ENCODE data around the gene PNLIPRP3.

Gene PNLIPRP3

DNA sequence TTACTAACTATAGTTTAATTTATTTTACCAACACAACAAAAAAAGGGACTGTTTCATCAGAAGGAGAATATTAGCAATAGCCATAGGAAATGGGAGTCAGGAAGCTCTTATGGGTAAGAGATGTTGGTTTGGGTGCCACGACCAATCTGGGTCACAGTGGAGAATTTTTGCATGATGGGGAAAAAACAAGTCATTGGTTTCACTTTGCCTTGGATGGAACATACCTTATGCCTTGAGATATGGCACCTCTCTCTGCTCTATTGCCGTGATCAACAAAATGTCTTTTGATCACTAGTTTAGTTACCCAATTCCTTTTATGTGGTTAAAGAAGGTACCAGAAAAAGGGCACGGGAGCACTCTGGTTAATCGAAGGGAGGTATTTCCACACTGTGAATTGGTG is 48.2 kb downstream of the PNLIPRP3 start:
- DNase-seq (ENCODE audit: low read depth) = no peak
- TF ChIP-seq, protein P1, sequence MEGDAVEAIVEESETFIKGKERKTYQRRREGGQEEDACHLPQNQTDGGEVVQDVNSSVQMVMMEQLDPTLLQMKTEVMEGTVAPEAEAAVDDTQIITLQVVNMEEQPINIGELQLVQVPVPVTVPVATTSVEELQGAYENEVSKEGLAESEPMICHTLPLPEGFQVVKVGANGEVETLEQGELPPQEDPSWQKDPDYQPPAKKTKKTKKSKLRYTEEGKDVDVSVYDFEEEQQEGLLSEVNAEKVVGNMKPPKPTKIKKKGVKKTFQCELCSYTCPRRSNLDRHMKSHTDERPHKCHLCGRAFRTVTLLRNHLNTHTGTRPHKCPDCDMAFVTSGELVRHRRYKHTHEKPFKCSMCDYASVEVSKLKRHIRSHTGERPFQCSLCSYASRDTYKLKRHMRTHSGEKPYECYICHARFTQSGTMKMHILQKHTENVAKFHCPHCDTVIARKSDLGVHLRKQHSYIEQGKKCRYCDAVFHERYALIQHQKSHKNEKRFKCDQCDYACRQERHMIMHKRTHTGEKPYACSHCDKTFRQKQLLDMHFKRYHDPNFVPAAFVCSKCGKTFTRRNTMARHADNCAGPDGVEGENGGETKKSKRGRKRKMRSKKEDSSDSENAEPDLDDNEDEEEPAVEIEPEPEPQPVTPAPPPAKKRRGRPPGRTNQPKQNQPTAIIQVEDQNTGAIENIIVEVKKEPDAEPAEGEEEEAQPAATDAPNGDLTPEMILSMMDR (conservative IDR thresholded peaks at IDR 0.05; ENCODE audit: control insufficient read depth, insufficient read depth, low read depth, low read length) = no peak
- H3K4me3 ChIP-seq (ENCODE audit: control insufficient read depth, low read depth, low read length) = no peak overlapping the region

DNA sequence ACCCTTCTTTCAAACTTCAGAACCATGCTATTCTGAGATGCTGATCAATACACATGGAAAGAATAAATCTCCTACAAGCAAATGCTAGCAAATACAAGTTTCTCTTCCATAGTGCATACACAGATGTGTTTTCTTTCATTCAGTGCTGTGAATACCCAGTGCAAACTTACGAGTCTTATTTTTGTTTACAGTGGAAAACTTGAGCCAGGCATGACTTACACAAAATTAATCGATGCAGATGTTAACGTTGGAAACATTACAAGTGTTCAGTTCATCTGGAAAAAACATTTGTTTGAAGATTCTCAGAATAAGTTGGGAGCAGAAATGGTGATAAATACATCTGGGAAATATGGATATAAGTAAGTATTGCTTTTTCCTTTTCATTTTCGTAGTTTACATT is 48.8 kb downstream of the PNLIPRP3 start:
- no peak for DNase-seq (ENCODE audit: low read depth)
- no peak overlapping the region for H3K4me3 ChIP-seq (ENCODE audit: control insufficient read depth, low read depth, low read length)
- TF ChIP-seq, protein P1 (conservative IDR thresholded peaks at IDR 0.05; ENCODE audit: control insufficient read depth, insufficient read depth, low read depth, low read length) = no peak

DNA sequence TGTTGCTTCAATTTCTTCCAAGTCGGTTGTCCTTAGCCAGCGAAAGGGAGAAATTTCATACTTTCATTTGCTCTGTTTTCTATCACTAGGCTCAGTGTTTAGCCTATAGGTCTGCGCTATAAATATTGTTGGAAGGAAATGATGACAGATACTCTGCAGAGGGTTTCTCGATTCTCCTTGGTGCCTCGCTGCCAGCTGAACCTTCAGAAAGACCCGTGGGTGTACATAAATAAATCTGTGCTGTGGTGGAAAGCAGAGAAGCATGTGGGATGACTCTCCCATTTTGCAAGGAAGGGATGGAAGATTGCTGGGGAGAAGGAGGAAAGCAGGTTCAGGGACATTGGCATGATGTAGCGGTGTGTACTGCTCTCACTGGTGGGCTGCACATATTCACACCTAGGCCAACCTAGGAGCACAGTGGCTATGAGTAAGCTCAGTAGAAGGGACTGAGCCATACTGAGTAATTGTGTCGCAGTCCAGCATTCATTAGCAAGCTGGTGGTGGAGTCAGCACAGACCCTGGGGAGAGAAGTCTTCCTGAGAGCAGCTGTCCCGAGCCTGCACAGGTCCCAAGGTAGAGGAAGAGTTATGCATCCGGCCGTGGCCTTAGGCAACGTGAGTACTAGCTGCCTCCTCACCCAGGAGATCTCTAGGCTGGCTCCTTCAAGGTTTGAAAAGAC is 50.5 kb downstream of the PNLIPRP3 start:
- TF ChIP-seq, protein P1 (conservative IDR thresholded peaks at IDR 0.05; ENCODE audit: control insufficient read depth, insufficient read depth, low read depth, low read length) = no peak
- H3K4me3 ChIP-seq (ENCODE audit: control insufficient read depth, low read depth, low read length) = no peak overlapping the region
- DNase-seq (ENCODE audit: low read depth) = no peak

DNA sequence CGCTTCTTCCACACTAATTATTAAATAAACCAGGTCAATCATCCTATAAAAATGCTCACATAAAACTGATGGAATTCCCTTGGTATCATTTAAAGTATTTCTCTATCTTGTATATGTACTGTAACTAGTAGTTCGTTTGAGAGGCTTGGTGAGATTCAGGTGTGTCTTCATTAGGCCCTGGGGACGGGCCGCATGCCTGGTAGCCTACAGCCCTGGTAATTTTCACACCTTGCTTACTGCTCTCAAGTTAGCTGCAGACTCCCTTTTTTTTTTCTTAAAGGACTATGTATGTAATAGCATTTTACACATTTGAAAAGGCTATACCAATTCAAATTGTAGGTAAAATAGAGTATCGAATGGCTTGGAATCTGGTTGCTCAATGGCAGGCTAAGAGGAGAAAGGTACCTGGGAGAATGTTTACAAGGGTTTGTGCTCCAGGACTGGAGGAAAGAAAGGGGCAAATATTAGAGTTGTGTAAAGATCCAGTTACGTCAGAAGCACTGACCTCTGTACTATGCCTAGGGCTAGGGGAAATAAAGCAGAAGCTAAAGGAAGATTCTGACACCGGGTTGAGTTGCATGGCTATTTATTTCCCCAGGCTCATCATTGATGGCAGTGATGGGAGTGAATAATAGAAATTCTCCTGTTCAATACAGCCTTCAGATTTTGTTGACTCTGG is 59.3 kb downstream of the PNLIPRP3 start:
- no peak overlapping the region for H3K4me3 ChIP-seq (ENCODE audit: control insufficient read depth, low read depth, low read length)
- DNase-seq (ENCODE audit: low read depth) = no peak
- TF ChIP-seq, protein P1 (conservative IDR thresholded peaks at IDR 0.05; ENCODE audit: control insufficient read depth, insufficient read depth, low read depth, low read length) = no peak

DNA sequence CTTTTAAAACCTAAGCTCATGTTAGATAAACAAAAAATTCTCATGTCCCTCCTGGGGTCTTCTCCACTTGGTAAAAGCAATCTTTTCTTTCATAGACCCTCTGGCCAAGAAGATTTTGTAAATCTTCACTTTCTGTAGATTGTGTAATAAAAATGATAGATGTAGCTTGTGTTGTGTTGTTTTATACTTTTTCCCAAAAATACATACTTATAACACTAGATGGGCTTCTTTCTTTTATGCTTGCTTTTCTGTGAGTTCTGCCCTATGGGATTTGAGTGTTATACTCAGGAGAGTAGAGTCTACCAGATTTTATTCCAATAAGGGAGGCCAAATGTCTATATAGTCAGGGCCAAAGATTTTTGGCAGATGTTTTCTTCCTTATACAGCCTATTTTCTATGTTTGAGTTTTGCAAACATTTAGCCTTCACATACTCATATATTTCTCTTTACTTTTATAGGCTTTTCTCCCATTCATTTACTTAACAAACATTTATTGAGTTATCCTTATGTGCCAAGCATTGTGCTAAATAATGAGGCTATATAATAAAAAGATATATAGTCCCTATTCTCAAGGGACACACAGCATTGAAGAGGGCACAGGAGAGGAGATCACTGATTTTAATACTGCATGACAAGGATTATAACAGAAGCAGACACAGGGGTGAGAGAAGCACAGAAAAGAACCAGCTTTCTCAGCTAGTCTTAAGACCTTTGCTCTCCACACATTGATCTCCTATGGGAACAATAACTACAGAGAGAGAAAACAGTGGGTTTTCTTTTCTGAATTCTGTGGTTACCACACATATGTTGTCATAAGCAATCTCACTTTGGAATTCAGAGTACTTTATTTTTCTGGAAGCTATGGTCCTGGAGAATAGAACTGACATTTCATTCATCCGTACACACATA is 60.1 kb downstream of the PNLIPRP3 start:
- no peak for DNase-seq (ENCODE audit: low read depth)
- no peak overlapping the region for H3K4me3 ChIP-seq (ENCODE audit: control insufficient read depth, low read depth, low read length)
- TF ChIP-seq, protein P1 (conservative IDR thresholded peaks at IDR 0.05; ENCODE audit: control insufficient read depth, insufficient read depth, low read depth, low read length) = no peak

DNA sequence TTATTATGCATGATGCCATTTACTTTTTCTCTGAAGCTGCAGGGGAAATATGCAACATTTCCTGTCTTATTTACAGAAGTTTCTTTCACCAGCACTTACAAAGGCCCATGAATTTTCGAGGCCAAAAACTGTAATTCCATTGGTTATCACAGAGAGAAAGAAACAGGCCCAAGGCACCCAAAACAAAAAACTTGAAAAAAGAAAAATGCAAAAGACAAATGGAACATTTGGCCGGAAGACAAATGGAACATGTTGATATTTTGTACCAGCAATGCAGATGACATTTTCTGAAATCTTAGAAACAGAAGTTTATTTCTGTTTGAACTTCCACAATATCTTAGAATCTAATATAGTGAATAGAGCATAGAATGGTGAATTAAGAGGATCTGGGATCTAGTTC is 61.8 kb downstream of the PNLIPRP3 start:
- no peak for DNase-seq (ENCODE audit: low read depth)
- H3K4me3 ChIP-seq (ENCODE audit: control insufficient read depth, low read depth, low read length) = no peak overlapping the region
- TF ChIP-seq, protein P1 (conservative IDR thresholded peaks at IDR 0.05; ENCODE audit: control insufficient read depth, insufficient read depth, low read depth, low read length) = no peak
